HG02884 (cell line): Measurements from ENCODE around the gene GLMP.

Source experiments
- ATAC-seq: cut with Tn5 transposase; IDR thresholded peaks from one replicate; pipeline ENCODE4 v1.9.1; 2021; ENCODE audit warnings: mild to moderate bottlenecking, moderate library complexity; ENCODE audit not compliant: unreplicated experiment

Gene GLMP

GRCh38 chr1:156286061-156286460 lies 9.4 kb downstream of the GLMP start:
- ATAC-seq, result no peak

GRCh38 chr1:156285437-156285836 lies 10.0 kb downstream of the GLMP start:
- no peak for ATAC-seq

- no peak for ATAC-seq
Measured at GRCh38 chr1:156284757-156285156, 10.7 kb downstream of the GLMP start.

GRCh38 chr1:156284112-156284511 lies 11.4 kb downstream of the GLMP start, which contains the start of gene TMEM79:
TSS of gene TMEM79 (plus strand) at chr1:156284325. CDS start at chr1:156285227, 902 bp downstream.
- ATAC-seq, result no peak

GRCh38 chr1:156283521-156283920 lies 12.0 kb downstream of the GLMP start:
- ATAC-seq, result no peak

- peak; percentile 75 for ATAC-seq
Measured at GRCh38 chr1:156282479-156283222, 12.8 kb downstream of the GLMP start, which contains the start of gene SMG5. TSS of gene SMG5 (minus strand) at chr1:156282825. CDS start at chr1:156282680, 145 bp downstream.

GRCh38 chr1:156281693-156282478 lies 13.6 kb downstream of the GLMP start:
- no peak for ATAC-seq

- ATAC-seq, result no peak
Measured at GRCh38 chr1:156281281-156281680, 14.2 kb downstream of the GLMP start.

- ATAC-seq, result no peak
Measured at GRCh38 chr1:156279837-156280236, 15.6 kb downstream of the GLMP start.

GRCh38 chr1:156276966-156277381 lies 18.5 kb downstream of the GLMP start:
- no peak for ATAC-seq

GRCh38 chr1:156276532-156276931 lies 18.9 kb downstream of the GLMP start:
- no peak for ATAC-seq

GRCh38 chr1:156270314-156270713 lies 25.2 kb downstream of the GLMP start:
- no peak for ATAC-seq

- no peak for ATAC-seq
Measured at GRCh38 chr1:156268336-156268735, 27.1 kb downstream of the GLMP start.

GRCh38 chr1:156266051-156266450 lies 29.4 kb downstream of the GLMP start:
- ATAC-seq, result no peak

GRCh38 chr1:156263288-156263655 lies 32.2 kb downstream of the GLMP start:
- no peak for ATAC-seq

- no peak for ATAC-seq
Measured at GRCh38 chr1:156262461-156263287, 32.8 kb downstream of the GLMP start.

GRCh38 chr1:156260896-156261295 lies 34.6 kb downstream of the GLMP start:
- ATAC-seq, result no peak

- ATAC-seq, result no peak
Measured at GRCh38 chr1:156259805-156260204, 35.7 kb downstream of the GLMP start.

GRCh38 chr1:156258859-156259258 lies 36.6 kb downstream of the GLMP start:
- no peak for ATAC-seq

GRCh38 chr1:156257711-156258110 lies 37.8 kb downstream of the GLMP start:
- ATAC-seq, result no peak

- no peak for ATAC-seq
Measured at GRCh38 chr1:156253634-156254033, 41.8 kb downstream of the GLMP start.
